HG03520 (cell line): ENCODE results near the gene GINS1.
"Not testable (repeated sequence)": the region's sequence is repeated elsewhere in the genome, so short reads cannot be mapped to it uniquely, and the experiment has no call there.

Experiments used
- ATAC-seq: cut with Tn5 transposase; IDR thresholded peaks from one replicate; pipeline ENCODE4 v1.9.1; 2021; ENCODE audit warnings: mild to moderate bottlenecking, moderate library complexity; ENCODE audit not compliant: unreplicated experiment

Gene GINS1

DNA sequence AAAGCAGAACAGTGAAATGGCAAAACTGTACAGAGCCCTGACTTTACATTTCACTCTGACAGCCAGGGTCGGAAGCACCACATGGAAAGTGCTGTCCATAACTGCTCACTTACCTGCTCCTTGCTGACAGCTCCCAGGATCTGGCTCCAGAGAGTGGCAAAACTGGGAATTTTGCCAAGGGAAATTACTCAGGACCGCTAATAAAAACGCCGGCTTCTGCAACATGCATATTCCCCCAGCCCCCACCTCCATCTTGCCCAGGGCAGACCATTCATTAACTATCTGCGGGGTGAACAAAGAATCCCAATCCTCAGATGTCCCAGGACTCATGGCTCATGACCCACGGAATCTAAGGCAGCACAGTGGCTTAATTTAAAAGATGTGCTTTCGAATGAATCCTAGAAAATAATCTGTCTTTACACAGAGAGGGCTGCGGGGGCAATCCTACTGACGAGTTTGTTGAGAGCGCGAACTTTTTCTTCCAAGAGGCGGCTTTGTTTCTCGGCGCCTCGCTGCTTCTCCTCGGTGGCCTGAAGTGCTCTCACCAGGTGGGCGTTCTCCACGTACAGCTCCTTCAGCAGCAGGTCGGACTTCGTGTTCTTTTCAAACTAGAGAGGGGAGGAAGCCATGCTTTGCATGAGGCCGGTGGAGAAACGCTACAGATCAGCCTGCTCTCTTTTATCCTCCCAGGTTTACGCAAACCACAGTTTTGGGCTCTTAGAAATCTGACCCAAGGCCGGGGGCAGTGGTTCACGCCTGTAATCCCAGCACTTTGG lies 45.8 kb downstream of the GINS1 start:
- ATAC-seq = no peak

DNA sequence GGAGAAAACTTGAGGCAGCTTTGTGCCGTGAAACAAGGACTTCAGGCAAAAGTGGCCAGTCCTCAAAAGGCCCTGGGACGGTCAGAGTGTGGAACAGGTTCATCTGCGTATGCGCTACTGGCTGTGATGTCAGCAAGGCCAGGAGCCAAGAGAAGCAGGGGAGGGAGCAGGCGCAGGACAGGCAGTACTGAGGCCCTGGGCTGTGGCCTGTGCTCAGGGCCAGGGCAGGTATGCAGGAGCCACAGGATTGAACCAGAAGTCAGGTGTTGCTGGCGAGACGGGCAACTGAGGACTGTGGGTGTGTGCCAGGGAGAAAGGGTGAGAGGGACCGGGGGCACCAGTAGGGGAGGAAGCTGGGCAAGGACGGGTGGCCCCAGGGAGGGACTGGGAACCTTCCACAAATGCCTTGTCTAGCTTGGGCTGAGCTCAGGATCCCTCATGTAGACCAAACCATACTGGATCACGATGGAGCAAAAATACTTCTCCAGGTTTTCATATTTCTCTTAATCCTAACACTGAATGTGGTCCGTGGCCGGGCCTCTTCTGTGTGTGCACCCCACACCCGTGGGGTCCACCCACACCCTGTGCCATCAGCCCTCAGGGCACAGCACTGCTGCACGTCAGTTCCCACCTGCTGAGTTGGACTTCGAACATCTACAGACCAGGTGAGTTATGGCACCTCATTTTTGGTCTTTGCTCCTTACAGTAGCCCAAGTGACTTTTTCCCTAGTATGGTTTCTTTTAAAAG lies 46.9 kb downstream of the GINS1 start:
- no peak for ATAC-seq

DNA sequence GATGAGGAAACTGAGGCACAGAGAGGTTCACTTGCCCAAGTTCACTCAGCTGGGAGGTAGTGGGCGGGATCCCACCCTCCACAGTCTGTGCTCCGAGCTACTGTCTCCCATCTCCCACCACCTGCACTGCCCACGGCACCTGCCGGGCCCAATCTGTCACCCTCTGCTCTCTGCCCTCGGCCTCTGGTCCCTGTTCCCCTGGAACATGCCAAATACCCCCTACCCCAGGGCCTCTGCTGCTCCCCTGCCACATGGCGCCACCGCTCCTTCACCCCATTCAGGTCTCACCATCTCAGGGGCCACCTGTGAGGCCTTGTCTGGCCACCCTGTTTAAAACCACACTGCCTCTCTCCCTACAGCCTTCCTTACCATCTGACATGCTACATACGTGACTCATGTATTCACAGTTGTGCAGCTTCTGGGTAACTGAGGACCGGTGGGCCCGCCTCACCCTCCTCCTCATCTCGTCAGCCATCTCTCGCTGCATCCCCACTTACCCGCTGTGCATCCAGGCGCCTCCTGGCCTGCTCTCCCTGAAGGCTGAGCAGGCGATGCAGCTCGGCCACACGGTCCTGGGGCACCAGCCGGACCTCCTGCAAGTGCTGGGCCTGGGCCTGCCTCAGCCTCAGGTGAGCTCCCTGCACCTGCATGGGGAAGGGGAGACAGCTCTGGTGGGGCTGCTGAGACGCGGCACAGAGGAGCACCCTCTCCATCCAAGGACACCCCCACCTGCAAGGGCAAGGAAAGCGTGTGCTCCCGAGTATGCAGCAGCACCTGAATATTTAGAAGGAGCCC lies 50.6 kb downstream of the GINS1 start:
- ATAC-seq = no peak

DNA sequence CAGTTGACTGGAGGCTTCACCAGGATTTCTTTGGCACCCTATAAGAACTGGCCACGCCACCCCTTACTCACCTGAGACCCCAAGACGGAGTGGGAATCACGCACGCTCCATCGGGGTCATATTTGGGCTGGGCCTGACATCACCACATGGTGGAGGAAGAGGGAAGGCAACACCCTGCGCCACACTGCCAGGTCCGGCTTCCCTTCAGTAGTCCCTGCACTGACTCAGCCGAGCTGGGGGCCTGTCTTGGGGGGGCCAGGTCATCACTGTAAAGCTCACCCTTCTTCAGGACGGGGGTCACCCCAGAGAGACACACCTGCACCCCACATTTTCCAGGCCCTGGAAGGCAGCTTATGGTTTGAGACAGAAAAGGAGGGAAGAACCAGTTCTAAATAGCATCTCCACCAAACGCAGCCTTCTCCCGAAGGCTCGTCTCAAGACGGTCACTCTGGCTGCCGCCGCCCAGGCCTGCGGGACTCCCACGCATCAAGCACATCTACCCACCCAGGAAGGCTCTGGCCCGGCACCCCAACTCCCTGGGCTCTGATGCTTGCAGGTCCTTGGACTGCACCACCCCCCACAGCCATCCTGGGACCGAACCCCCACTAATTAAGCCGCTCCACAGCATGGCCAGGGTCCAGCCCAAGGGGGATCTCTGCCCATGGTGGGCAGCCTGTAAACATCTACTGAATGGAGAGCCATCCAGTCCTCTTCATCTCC lies 51.8 kb downstream of the GINS1 start:
- ATAC-seq = no peak

DNA sequence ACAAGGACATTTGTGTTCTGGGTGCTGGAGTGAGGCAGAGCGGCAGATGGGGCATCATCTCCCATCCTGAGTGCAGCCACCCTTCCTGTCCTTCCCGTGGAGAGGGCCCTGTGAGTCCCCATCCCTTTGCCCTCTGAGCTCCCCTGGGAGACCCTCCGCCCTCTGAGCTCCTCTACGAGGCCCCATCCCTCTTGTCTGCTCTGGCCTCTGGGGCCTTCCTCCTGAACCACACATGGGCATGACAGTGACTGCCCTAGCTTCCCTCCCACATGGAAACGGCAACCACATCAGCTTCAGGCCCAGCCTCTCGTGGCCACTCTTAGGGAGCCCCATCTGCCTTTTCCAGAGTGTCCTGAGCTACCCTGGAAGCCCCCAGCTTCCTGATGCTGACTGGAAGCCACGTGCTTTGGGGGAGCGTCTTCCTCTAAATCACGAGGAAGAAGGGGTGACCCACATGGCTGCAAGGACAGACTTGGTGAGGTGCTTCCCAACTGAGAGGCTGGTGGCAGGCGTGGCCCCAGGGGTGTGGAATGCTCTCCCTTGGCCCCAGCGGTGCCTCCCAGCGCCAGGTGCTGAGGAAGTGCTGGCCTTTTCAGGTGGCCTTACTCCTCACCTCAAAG lies 52.6 kb downstream of the GINS1 start:
- ATAC-seq = no peak

DNA sequence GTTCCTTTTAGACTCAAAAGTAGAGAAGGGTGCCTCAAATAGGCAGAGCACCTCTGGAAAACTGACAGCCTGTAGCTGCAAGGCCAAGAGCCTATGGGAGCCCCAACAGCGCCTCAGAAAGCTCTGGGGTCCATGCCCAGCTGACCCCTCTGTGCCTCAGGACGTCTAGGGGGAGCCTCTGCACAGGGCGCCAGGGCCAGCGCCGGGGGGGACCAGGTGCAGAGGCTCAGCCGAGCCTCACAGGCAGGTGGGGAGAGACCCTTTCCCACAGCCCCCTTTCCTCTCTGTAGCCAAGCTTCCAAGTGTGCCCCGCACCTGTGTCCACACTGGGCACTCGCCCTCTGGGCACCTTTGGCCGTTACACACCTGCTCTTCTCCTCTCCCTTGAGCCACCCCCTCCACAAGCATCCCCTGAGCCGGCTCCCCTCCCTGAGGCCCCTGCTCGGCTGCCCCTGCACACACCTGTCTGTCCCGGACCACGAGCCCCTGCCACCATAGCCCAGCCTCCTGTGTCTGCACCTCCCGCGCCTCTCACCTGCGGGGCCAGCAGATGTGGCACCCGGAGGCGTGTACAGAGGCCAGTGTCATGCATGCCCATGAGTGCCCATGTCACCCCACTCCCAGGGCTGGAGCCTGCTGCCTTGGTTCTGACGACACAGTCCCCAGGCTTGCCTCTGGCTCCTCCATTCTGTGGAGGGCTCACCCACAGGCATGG lies 53.2 kb downstream of the GINS1 start:
- no peak for ATAC-seq

DNA sequence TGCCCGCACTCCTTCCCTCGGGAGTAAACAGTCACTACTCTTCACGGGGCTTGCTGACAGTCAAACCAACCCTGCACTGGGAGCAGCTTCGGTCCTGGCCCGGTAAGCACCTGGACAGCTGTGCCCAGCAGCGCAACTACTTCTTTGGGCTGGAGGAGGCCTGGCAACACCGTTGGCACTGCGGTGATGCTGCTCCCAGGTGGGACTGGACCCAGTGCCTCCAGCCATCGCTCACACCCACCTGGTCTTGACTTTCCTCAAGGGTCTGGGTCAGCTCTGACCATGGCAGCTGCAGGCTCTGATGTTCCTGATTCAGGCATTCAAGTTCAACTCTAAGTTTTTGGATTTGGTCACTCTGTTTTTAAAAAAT lies 53.8 kb downstream of the GINS1 start:
- no peak for ATAC-seq

DNA sequence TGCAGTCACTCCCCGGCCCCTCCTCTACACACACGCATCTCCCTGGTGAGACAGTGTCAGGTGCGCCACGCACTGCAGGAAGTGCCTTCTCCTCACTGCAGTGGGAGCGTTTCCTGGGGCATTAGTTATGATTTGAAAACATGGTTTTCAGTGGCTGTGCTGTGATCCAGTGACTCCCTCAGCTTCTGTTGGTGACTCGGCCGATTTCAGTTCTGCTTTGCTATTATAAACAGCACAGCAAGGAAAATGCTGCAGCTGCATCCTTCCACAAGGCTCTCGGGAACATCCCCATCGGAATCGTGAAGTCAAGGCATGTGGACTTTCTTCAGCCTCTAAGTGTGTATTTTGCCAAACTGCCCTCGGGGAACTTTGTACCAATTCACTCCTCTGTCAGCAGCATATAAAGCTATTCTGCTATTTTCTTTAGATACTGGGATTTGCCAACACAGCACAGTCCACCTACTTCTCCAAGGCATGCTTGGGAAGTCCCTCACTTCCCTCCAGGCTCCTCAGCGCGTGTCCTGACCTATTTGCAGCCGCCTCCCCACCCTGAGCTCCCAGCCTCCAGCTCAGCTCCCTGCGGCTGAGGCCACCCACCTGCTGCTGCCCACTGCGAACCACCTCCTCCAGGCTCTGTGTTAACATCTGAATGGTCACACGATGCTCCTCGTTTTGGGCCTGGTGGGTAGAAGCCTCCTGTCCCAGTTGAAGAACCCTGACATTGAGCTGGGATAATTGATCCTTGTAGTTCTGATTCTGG lies 54.5 kb downstream of the GINS1 start:
- no peak for ATAC-seq

DNA sequence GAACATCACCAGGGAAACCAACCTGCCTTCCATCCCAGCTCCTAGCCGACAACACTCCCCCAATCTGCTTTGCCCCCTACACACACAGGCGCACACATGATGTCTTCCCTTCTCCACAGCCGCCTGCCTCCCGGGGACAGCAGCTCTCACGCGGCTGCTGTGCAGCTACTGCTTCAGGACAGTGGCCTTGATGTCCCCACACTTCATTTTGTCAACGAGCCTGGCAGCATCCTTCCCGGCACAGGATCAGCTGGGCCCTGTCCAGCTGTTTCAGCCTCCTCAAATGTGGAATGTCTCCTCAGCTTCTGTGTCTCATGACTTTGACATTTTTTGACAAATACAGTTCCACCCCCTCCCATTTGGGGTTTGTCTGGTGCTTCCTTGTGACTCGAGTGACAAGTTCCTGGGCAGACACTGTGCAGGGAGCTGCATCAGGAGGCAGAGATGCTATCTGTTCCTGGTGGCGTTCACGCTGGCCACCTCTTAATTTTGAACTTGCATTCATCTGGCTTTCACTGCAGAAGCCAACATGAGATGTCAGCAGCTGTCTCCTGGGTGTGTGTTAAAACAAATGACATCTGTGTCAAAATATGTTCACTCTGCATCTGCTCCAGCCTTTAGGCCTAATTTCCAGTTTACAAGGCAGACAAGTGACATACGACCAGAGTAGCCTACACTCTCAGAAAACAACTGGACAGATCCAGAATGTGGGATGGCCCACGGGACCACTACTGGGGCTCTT lies 57.2 kb downstream of the GINS1 start:
- ATAC-seq = no peak

DNA sequence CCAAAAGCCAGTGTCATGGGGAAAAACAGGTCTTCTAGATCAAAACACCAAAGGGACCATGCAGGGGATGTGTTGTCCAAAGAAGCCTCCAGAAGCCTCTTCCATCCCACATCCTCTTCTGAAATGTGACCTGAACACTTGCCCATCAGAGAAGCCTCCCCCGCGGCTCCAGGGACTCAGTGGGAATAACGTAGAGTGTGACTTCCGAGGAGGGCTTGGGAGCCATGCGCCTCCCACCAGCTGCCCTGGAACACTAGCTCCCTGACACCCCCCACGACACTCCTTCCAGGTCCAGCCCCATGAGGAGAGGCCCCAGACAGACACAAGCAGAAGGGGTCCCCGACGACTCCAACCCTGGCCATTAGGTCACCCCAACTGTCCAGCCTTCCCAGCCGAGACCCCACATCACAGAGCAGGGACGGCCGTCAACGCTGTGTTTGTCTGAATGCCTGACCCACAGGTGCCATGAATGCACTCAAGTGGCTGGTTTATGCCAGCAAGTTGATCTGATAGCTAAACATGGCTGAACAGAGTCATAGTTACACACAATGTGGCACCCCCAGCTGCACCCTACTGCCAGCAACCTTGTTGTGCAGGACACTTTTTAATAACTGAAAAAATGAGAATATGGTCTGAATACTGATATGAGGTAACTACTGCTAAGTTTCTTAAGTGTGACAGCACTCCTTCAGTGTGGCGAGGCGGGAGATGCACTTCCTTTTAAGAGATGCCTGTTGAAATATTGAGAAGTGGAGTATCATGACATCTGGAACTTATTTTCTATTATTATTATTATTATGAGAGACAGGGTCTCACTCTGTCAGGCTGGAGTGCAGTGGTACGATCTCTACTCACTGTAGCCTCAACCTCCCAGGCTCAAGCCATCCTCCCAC lies 58.0 kb downstream of the GINS1 start:
- ATAC-seq = no peak

DNA sequence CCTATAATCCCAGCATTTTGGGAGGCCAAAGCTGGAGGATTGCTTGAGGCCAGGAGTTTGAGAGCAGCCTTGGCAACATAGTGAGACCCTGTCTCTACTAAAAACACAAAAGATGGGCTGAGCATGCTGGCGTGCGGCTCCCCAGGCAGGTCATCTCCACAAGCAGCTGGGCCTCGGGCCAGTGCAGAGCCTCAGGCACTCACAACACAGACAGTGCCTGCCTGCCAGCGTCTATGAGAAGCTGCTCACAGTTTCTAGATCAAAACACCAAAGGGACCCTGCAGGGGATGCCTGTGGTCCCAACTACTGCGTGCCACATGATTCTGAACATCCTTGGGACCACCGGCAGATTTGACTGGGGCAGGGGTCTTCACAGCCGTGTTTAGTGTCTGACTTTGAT lies 59.4 kb downstream of the GINS1 start:
- no peak for ATAC-seq

DNA sequence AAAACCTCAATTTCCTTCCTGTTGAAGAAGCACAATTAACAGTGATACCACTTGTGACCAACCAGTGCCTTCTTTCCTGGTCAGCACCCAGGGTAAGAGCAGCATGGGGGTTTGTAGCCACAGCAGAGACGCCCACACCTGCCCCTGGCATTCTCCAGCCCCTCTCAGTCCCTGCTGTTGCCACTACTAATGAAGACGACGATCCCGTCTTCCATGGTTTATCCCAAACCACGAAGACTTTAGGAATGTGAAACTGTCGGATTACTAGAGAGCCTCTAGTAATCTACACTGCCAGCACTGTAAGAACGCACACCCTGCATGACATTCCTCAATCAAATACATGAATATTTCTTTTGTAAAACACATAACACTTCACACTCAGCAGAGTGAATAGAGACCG lies 60.0 kb downstream of the GINS1 start:
- no peak for ATAC-seq

DNA sequence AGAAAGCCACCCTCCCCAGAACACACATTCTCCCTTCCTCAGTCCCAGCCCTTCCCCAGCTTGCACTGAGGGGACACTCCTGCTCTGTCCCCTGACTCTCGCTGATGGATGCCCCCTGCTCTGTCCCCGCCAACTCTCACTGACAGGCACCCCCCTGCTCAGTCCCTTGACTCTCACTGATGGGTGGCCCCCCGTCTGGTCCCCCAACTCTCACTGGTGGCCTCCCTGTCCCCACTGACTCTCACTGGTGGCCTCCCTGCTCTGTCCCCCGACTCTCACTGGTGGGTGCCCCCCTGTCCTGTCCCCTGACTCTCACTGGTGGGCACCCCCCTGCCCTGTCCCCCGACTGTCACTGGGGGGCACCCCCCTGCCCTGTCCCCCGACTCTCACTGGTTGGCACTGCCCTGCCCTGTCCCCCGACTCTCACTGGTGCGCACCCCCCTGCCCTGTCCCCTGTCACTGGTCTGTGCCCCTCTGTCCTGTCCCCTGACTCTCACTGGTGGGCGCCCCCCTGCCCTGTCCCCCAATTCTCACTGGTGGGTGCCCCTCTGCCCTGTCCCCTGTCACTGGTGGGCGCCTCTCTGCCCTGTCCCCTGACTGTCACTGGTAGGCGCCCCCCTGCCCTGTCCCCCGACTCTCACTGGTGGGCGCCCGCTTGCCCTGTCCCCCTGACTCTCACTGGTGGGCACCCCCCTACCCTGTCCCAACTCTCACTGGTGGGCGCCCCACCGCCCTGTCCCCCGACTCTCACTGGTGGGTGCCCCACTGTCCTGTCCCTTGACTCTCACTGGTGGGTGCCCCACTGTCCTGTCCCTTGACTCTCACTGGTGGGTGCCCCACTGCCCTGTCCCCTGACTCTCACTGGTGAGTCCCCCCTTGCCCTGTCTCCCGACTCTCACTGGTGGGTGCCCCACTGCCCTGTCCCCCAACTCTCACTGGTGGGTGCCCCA lies 60.9 kb downstream of the GINS1 start:
- no peak for ATAC-seq

DNA sequence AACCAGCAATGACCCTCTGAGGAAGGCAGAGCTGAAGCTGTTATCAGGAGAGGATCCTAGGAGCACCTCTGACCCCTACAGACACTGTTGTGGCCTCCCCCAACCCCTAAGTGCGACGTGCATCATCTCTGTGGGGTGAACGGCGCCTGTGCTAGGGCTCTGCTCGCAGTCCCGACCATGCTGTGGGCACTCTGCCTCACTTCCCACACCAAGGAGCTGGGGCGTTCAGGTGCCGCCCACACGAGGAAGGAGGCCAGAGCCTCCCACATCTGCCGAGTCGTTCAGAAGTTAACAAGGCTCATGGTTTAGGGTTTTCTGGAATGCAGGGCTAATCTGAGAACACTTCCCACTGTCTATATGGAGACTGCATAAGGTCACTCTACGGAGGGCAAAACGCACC lies 62.1 kb downstream of the GINS1 start:
- no peak for ATAC-seq

DNA sequence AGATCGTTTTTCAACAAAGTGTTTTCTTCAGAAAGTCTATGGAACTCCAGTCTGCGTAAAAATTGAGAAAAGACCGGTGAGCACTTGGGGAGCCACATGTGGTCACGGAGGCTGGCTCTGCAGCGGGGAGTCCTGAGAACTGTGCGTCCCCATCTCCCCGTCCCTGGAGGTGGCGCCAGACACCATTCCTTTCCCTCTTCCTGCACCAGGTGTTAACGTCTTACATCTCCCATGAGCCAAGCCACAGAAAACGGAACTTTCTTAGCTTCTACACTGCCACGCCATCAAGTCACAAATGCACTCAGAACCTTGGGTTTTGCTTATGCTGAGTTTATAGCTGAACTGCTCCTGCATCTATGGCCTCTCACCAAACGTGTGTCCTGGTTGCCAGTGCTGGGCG lies 62.6 kb downstream of the GINS1 start:
- peak; percentile 44 for ATAC-seq

DNA sequence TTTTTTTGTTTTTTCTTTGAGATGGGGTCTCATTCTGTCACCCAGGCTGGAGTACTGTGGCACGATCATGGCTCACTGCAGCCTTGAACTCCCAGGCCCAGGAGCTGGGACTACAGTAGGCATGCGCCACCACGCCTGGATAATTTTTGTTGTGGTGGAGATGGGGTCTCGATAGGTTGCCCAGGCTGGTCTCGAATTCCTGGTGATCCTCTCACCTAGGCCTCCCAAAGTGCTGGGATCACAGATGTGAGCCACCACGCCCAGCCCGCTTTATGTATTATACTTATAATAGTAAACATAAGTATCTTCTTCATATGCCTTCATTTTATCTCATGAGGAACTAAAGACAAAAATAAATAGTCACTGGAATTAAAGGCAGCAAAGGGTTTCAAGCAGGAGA lies 63.5 kb downstream of the GINS1 start:
- ATAC-seq = no peak

DNA sequence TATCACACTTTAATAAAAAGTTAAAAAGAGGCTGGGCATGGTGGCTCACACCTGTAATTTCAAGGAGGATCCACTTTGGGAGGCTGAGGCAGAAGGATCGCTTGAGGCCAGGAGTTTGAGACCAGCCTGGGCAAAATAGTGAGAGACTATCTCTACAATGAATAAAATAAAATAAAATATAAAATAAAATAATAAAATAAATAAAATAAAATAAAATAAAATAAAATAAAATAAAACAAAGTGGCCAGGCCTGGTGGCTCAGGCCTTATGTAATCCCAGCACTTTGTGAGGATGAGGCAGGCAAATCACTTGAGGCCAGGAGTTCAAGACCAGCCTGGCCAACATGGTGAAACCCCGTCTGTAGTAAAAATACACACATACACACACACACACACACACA lies 65.8 kb downstream of the GINS1 start:
- ATAC-seq = not testable (repeated sequence)
